ENCODE data around the gene TEKT1. TPM values are rescaled to one million over a fixed set of nuclear protein-coding genes. Genes with fewer than 3 reads are reported as not detected.

Gene TEKT1
- total RNA-seq, 1 donor from 2014 or later, result not detected

GRCh38 chr17:6782244-6782643 lies 49.3 kb downstream of the TEKT1 start:
- H3K27ac ChIP-seq (ENCODE audit: low read depth, low read length), result no peak overlapping the region
- H3K27ac Mint-ChIP-seq (ENCODE audit: unreplicated experiment), result no peak overlapping the region
- FAIRE-seq, result no peak
- peaks cover 9% of the 10 kb centered on the region for H3K4me1 Mint-ChIP-seq (ENCODE audit: low read depth, unreplicated experiment)
- H3K27me3 ChIP-seq (ENCODE audit: insufficient read depth, low read length), result peaks cover 2% of the 10 kb centered on the region
- H3K9ac ChIP-seq (ENCODE audit: low read length), result no peak overlapping the region
- no peak for DNase-seq (ENCODE audit: low read depth)
- H3K4me2 ChIP-seq (ENCODE audit: low read length), result no peak overlapping the region
- H3K4me1 ChIP-seq (ENCODE audit: insufficient read depth, low read length), result no peaks in the 10 kb centered on the region
- H2AFZ ChIP-seq (ENCODE audit: low read depth, low read length), result no peak overlapping the region
- H3K4me3 ChIP-seq (ENCODE audit: insufficient read depth, low read depth, low read length), result no peak overlapping the region
- H3K36me3 Mint-ChIP-seq (ENCODE audit: low read depth, unreplicated experiment), result peaks cover 25% of the 10 kb centered on the region
- no peaks in the 10 kb centered on the region for H3K9me3 ChIP-seq (ENCODE audit: insufficient read depth, low read depth, low read length)
- no peaks in the 10 kb centered on the region for H3K36me3 ChIP-seq (ENCODE audit: insufficient read depth, low read length)
- H4K20me1 ChIP-seq (ENCODE audit: insufficient read depth, low read length), result no peaks in the 10 kb centered on the region
- no peaks in the 10 kb centered on the region for H3K79me2 ChIP-seq (ENCODE audit: insufficient read depth, low read length)
- peaks cover 39% of the 10 kb centered on the region for H3K27me3 Mint-ChIP-seq (ENCODE audit: low read depth, unreplicated experiment)
- TF ChIP-seq EZH2 (IDR thresholded peaks at IDR 0.05; ENCODE audit: insufficient read depth, low read length), result no peak
- TF ChIP-seq CTCF (IDR thresholded peaks at IDR 0.05; ENCODE audit: insufficient read depth, low read depth, low read length), result no peak
- peaks cover 32% of the 10 kb centered on the region for H3K9me3 Mint-ChIP-seq (ENCODE audit: unreplicated experiment)
- H3K4me3 Mint-ChIP-seq (ENCODE audit: unreplicated experiment), result no peak overlapping the region

- FAIRE-seq, result no peak
Measured at GRCh38 chr17:6780886-6781285, 50.6 kb downstream of the TEKT1 start.

More at GRCh38 chr17:6780886-6781285, 50.6 kb downstream of the TEKT1 start:
- Histone ChIP-seq H4K20me1 (ENCODE audit: insufficient read depth, low read length) (no peaks in the 10 kb centered on the region), H3K36me3 (ENCODE audit: insufficient read depth, low read length) (no peaks in the 10 kb centered on the region), H3K9ac (ENCODE audit: low read length) (no peak overlapping the region), H3K9me3 (ENCODE audit: insufficient read depth, low read depth, low read length) (no peaks in the 10 kb centered on the region), H2AFZ (ENCODE audit: low read depth, low read length) (no peak overlapping the region), H3K4me3 (ENCODE audit: insufficient read depth, low read depth, low read length) (no peak overlapping the region), H3K4me2 (ENCODE audit: low read length) (no peak overlapping the region), H3K27me3 (ENCODE audit: insufficient read depth, low read length) (peaks cover 9% of the 10 kb centered on the region), H3K27ac (ENCODE audit: low read depth, low read length) (no peak overlapping the region), H3K79me2 (ENCODE audit: insufficient read depth, low read length) (no peaks in the 10 kb centered on the region), H3K4me1 (ENCODE audit: insufficient read depth, low read length) (no peaks in the 10 kb centered on the region)
- Mint-ChIP-seq H3K4me3 (ENCODE audit: unreplicated experiment) (no peak overlapping the region), H3K4me1 (ENCODE audit: low read depth, unreplicated experiment) (peaks cover 2% of the 10 kb centered on the region), H3K27me3 (ENCODE audit: low read depth, unreplicated experiment) (peaks cover 47% of the 10 kb centered on the region), H3K36me3 (ENCODE audit: low read depth, unreplicated experiment) (peaks cover 29% of the 10 kb centered on the region), H3K27ac (ENCODE audit: unreplicated experiment) (no peak overlapping the region), H3K9me3 (ENCODE audit: unreplicated experiment) (peaks cover 39% of the 10 kb centered on the region)
- no peak for DNase-seq (ENCODE audit: low read depth)
- TF ChIP-seq CTCF (IDR thresholded peaks at IDR 0.05; ENCODE audit: insufficient read depth, low read depth, low read length), result no peak
- TF ChIP-seq EZH2 (IDR thresholded peaks at IDR 0.05; ENCODE audit: insufficient read depth, low read length), result no peak
